ENCODE measurements around the gene CYBA. TPM values are rescaled to one million over a fixed set of nuclear protein-coding genes. Genes with fewer than 3 reads are reported as not detected.
A peak's percentile ranks its signal among the peaks of the same experiment; 100 is the strongest.

Gene CYBA
- total RNA-seq, 5 donors from 2014 or later (not counting 1 experiment from before 2014, with no cell fraction given) = 271 to 456 (median 403) TPM

- H3K27me3 ChIP-seq (replicated peaks in 1 of 2; ENCODE audit: control insufficient read depth in 2 of 2, extremely low read depth in 1 of 2, insufficient read depth in 2 of 2, low read length in 1 of 2) = no peaks in the 10 kb centered on the region
- peaks cover 0 to 12% (median 8%) of the 10 kb centered on the region in 3 donors for H3K4me1 Mint-ChIP-seq
- H3K27me3 Mint-ChIP-seq = no peaks in the 10 kb centered on the region
- ATAC-seq (replicated peaks in 1 of 4) = no peak
- peaks cover 0 to 10% of the 10 kb centered on the region in 2 experiments for H3K4me1 ChIP-seq (ENCODE audit: control insufficient read depth in 1 of 2, extremely low read depth in 1 of 2, insufficient read depth in 2 of 2, low read length in 2 of 2)
- H3K4me3 Mint-ChIP-seq = no peak overlapping the region
- H3K27ac ChIP-seq (ENCODE audit: low read length) = no peak overlapping the region
- WGBS (ENCODE audit: insufficient coverage) = 98% methylated on average over 5 of the region's 5 CpGs
- H3K36me3 ChIP-seq (ENCODE audit: control insufficient read depth in 2 of 2, extremely low read depth in 1 of 2, insufficient read depth in 1 of 2, low read length in 1 of 2) = peaks cover 0 to 4% of the 10 kb centered on the region in 2 donors
- H3K36me3 Mint-ChIP-seq = peaks cover 3% of the 10 kb centered on the region
- H3K27ac Mint-ChIP-seq = no peak overlapping the region
- CTCF ChIA-PET = interaction anchor here in 1 of 2 donors (0.6 kb wide), 1 partner anchor 1197 kb away, joined by 3 read pairs; no protein-coding TSS in a partner anchor
- H3K4me3 ChIP-seq (ENCODE audit: control insufficient read depth in 1 of 2, extremely low read depth in 1 of 2, low read length in 1 of 2) = no peak overlapping the region
- H3K9me3 ChIP-seq = no peaks in the 10 kb centered on the region
- no peaks in the 10 kb centered on the region for H3K9me3 Mint-ChIP-seq
- DNase-seq = no peak
- POLR2A ChIA-PET = no interaction called here
These were observed 16.6 kb upstream of the CYBA start for GRCh38 chr16:88667461-88667860.

GRCh38 chr16:88665570-88665969 is 14.7 kb upstream of the CYBA start:
- Mint-ChIP-seq H3K4me1 (peaks cover 12 to 24% (median 20%) of the 10 kb centered on the region in 3 donors), H3K36me3 (peaks cover 3% of the 10 kb centered on the region)
- no peak for ATAC-seq (replicated peaks in 1 of 4)

GRCh38 chr16:88665148-88665547 is 14.3 kb upstream of the CYBA start:
- no peaks in the 10 kb centered on the region for H3K9me3 ChIP-seq
- peak overlapping the region; percentile 35 to 87 (median 44) for H3K4me3 Mint-ChIP-seq
- no peak for ATAC-seq (replicated peaks in 1 of 4)
- CTCF ChIA-PET = no interaction called here
- peaks cover 12 to 24% (median 20%) of the 10 kb centered on the region in 3 donors for H3K4me1 Mint-ChIP-seq
- H3K27ac ChIP-seq (ENCODE audit: low read length) = no peak overlapping the region
- no peak overlapping the region for H3K4me3 ChIP-seq (ENCODE audit: control insufficient read depth in 1 of 2, extremely low read depth in 1 of 2, low read length in 1 of 2)
- no peaks in the 10 kb centered on the region for H3K27me3 Mint-ChIP-seq
- POLR2A ChIA-PET = no interaction called here
- peak overlapping the region in 1 of 2 donors; percentile 28 for H3K27ac Mint-ChIP-seq
- WGBS (ENCODE audit: insufficient coverage) = 87% methylated on average over 4 of the region's 4 CpGs
- DNase-seq = no peak
- peaks cover 3% of the 10 kb centered on the region for H3K36me3 Mint-ChIP-seq
- no peaks in the 10 kb centered on the region for H3K27me3 ChIP-seq (replicated peaks in 1 of 2; ENCODE audit: control insufficient read depth in 2 of 2, extremely low read depth in 1 of 2, insufficient read depth in 2 of 2, low read length in 1 of 2)
- H3K4me1 ChIP-seq (ENCODE audit: control insufficient read depth in 1 of 2, extremely low read depth in 1 of 2, insufficient read depth in 2 of 2, low read length in 2 of 2) = peaks cover 6 to 16% of the 10 kb centered on the region in 2 experiments
- H3K36me3 ChIP-seq (ENCODE audit: control insufficient read depth in 2 of 2, extremely low read depth in 1 of 2, insufficient read depth in 1 of 2, low read length in 1 of 2) = no peaks in the 10 kb centered on the region
- H3K9me3 Mint-ChIP-seq = no peaks in the 10 kb centered on the region

More at GRCh38 chr16:88665570-88665969, 14.7 kb upstream of the CYBA start:
- no peak overlapping the region for H3K27ac Mint-ChIP-seq
- H3K27ac ChIP-seq (ENCODE audit: low read length) = no peak overlapping the region
- no peaks in the 10 kb centered on the region for H3K27me3 Mint-ChIP-seq
- no peaks in the 10 kb centered on the region for H3K9me3 ChIP-seq
- peaks cover 6 to 16% of the 10 kb centered on the region in 2 experiments for H3K4me1 ChIP-seq (ENCODE audit: control insufficient read depth in 1 of 2, extremely low read depth in 1 of 2, insufficient read depth in 2 of 2, low read length in 2 of 2)
- H3K36me3 ChIP-seq (ENCODE audit: control insufficient read depth in 2 of 2, extremely low read depth in 1 of 2, insufficient read depth in 1 of 2, low read length in 1 of 2) = no peaks in the 10 kb centered on the region
- no peak overlapping the region for H3K4me3 ChIP-seq (ENCODE audit: control insufficient read depth in 1 of 2, extremely low read depth in 1 of 2, low read length in 1 of 2)
- no peak for DNase-seq
- CTCF ChIA-PET = interaction anchor here in 1 of 2 donors (0.7 kb wide), 1 partner anchor 73 kb away, joined by 6 read pairs; no protein-coding TSS in a partner anchor
- H3K4me3 Mint-ChIP-seq = peak overlapping the region in 1 of 3 donors; percentile 44
- POLR2A ChIA-PET = interaction anchor here in 1 of 2 donors (0.6 kb wide), 1 partner anchor 36 kb away, joined by 4 read pairs; no protein-coding TSS in a partner anchor
- no peaks in the 10 kb centered on the region for H3K9me3 Mint-ChIP-seq
- WGBS (ENCODE audit: insufficient coverage) = 100% methylated on average over 1 of the region's 3 CpGs
- no peaks in the 10 kb centered on the region for H3K27me3 ChIP-seq (replicated peaks in 1 of 2; ENCODE audit: control insufficient read depth in 2 of 2, extremely low read depth in 1 of 2, insufficient read depth in 2 of 2, low read length in 1 of 2)

- Histone ChIP-seq H3K27me3 (replicated peaks in 1 of 2; ENCODE audit: control insufficient read depth in 2 of 2, extremely low read depth in 1 of 2, insufficient read depth in 2 of 2, low read length in 1 of 2) (no peaks in the 10 kb centered on the region), H3K4me3 (ENCODE audit: control insufficient read depth in 1 of 2, extremely low read depth in 1 of 2, low read length in 1 of 2) (peak within 1 kb of the TSS; percentile 83 to 85), H3K9me3 (no peaks in the 10 kb centered on the region), H3K27ac (ENCODE audit: low read length) (peak within 1 kb of the TSS; percentile 79), H3K4me1 (ENCODE audit: control insufficient read depth in 1 of 2, extremely low read depth in 1 of 2, insufficient read depth in 2 of 2, low read length in 2 of 2) (peaks cover 6 to 16% of the 10 kb centered on the region in 2 experiments), H3K36me3 (ENCODE audit: control insufficient read depth in 2 of 2, extremely low read depth in 1 of 2, insufficient read depth in 1 of 2, low read length in 1 of 2) (peaks cover 0 to 2% of the 10 kb centered on the region in 2 donors)
- peak within 1 kb of the TSS; percentile 87 to 94 (median 87) for H3K4me3 Mint-ChIP-seq
- H3K27ac Mint-ChIP-seq = peak within 1 kb of the TSS; percentile 88 to 91
- ChIA-PET POLR2A (no interaction called here), CTCF (interaction anchor here in 1 of 2 donors (0.6 to 1.1 kb wide), 2 partner anchors 23 to 143 kb away, joined by 3 to 8 read pairs; no protein-coding TSS in a partner anchor)
- no peaks in the 10 kb centered on the region for H3K36me3 Mint-ChIP-seq
- peaks cover 12 to 24% (median 20%) of the 10 kb centered on the region in 3 donors for H3K4me1 Mint-ChIP-seq
- DNase-seq (peak; percentile 88 to 98 (median 94)), ATAC-seq (replicated peaks in 1 of 4) (peak; percentile 97 to 99 (median 98))
- no peaks in the 10 kb centered on the region for H3K9me3 Mint-ChIP-seq
- H3K27me3 Mint-ChIP-seq = no peaks in the 10 kb centered on the region
- WGBS (ENCODE audit: insufficient coverage) = under 1% methylated on average over 88 of the region's 88 CpGs
These were observed 12.2 kb upstream of the CYBA start, which contains the start of gene MVD for GRCh38 chr16:88662843-88663606. TSS of gene MVD (minus strand) at chr16:88663091. CDS start at chr16:88663080, 11 bp downstream.

- H3K27ac ChIP-seq (ENCODE audit: low read length) = peak overlapping the region; percentile 79
- no peaks in the 10 kb centered on the region for H3K27me3 ChIP-seq (replicated peaks in 1 of 2; ENCODE audit: control insufficient read depth in 2 of 2, extremely low read depth in 1 of 2, insufficient read depth in 2 of 2, low read length in 1 of 2)
- DNase-seq = peak in 1 of 35 experiments; percentile 38
- Mint-ChIP-seq H3K36me3 (no peaks in the 10 kb centered on the region), H3K9me3 (no peaks in the 10 kb centered on the region), H3K27me3 (no peaks in the 10 kb centered on the region), H3K4me1 (peaks cover 12 to 24% (median 20%) of the 10 kb centered on the region in 3 donors), H3K4me3 (peak overlapping the region; percentile 81 to 94 (median 87)), H3K27ac (peak overlapping the region; percentile 86 to 91)
- peaks cover 0 to 3% of the 10 kb centered on the region in 2 donors for H3K36me3 ChIP-seq (ENCODE audit: control insufficient read depth in 2 of 2, extremely low read depth in 1 of 2, insufficient read depth in 1 of 2, low read length in 1 of 2)
- CTCF ChIA-PET = no interaction called here
- WGBS (ENCODE audit: insufficient coverage) = under 1% methylated on average over 48 of the region's 49 CpGs
- H3K4me1 ChIP-seq (ENCODE audit: control insufficient read depth in 1 of 2, extremely low read depth in 1 of 2, insufficient read depth in 2 of 2, low read length in 2 of 2) = peaks cover 6 to 16% of the 10 kb centered on the region in 2 experiments
- no peaks in the 10 kb centered on the region for H3K9me3 ChIP-seq
- peak in 2 of 4 experiments; percentile 0 to 1 for ATAC-seq (replicated peaks in 1 of 4)
- H3K4me3 ChIP-seq (ENCODE audit: control insufficient read depth in 1 of 2, extremely low read depth in 1 of 2, low read length in 1 of 2) = peak overlapping the region; percentile 83 to 85
- POLR2A ChIA-PET = no interaction called here
These were observed 11.5 kb upstream of the CYBA start for GRCh38 chr16:88662222-88662842.

GRCh38 chr16:88661468-88661867 is 10.6 kb upstream of the CYBA start:
- Histone ChIP-seq H3K4me3 (ENCODE audit: control insufficient read depth in 1 of 2, extremely low read depth in 1 of 2, low read length in 1 of 2) (no peak overlapping the region), H3K27me3 (replicated peaks in 1 of 2; ENCODE audit: control insufficient read depth in 2 of 2, extremely low read depth in 1 of 2, insufficient read depth in 2 of 2, low read length in 1 of 2) (no peaks in the 10 kb centered on the region), H3K36me3 (ENCODE audit: control insufficient read depth in 2 of 2, extremely low read depth in 1 of 2, insufficient read depth in 1 of 2, low read length in 1 of 2) (peaks cover 0 to 6% of the 10 kb centered on the region in 2 donors), H3K27ac (ENCODE audit: low read length) (no peak overlapping the region), H3K4me1 (ENCODE audit: control insufficient read depth in 1 of 2, extremely low read depth in 1 of 2, insufficient read depth in 2 of 2, low read length in 2 of 2) (peaks cover 6 to 16% of the 10 kb centered on the region in 2 experiments), H3K9me3 (no peaks in the 10 kb centered on the region)
- Mint-ChIP-seq H3K27ac (peak overlapping the region in 1 of 2 donors; percentile 26), H3K4me3 (peak overlapping the region; percentile 44 to 87 (median 59)), H3K27me3 (no peaks in the 10 kb centered on the region), H3K9me3 (no peaks in the 10 kb centered on the region), H3K4me1 (peaks cover 12 to 22% (median 20%) of the 10 kb centered on the region in 3 donors), H3K36me3 (no peaks in the 10 kb centered on the region)
- DNase-seq (no peak), ATAC-seq (replicated peaks in 1 of 4) (no peak)
- ChIA-PET CTCF (interaction anchor here in 1 of 2 donors (0.7 kb wide), 1 partner anchor 646 kb away, joined by 3 read pairs; no protein-coding TSS in a partner anchor), POLR2A (interaction anchor here in 1 of 2 donors (0.6 kb wide), 1 partner anchor 20 kb away, joined by 4 read pairs; no protein-coding TSS in a partner anchor)
- WGBS (ENCODE audit: insufficient coverage) = no CpG with 5 or more reads among the region's 10 CpGs
